Endothelial cell of hepatic sinusoid (primary cell): Measurements from ENCODE around the gene SNX32.
"Not testable (repeated sequence)": the region's sequence is repeated elsewhere in the genome, so short reads cannot be mapped to it uniquely, and the experiment has no call there.

Experiments
- in situ Hi-C: cut with HindIII; loops from 2 replicates; pipeline ENCODE4 v1.10.0; 2017; ENCODE audit warnings: low sequenced_read_pairs

The SNX32 gene

DNA sequence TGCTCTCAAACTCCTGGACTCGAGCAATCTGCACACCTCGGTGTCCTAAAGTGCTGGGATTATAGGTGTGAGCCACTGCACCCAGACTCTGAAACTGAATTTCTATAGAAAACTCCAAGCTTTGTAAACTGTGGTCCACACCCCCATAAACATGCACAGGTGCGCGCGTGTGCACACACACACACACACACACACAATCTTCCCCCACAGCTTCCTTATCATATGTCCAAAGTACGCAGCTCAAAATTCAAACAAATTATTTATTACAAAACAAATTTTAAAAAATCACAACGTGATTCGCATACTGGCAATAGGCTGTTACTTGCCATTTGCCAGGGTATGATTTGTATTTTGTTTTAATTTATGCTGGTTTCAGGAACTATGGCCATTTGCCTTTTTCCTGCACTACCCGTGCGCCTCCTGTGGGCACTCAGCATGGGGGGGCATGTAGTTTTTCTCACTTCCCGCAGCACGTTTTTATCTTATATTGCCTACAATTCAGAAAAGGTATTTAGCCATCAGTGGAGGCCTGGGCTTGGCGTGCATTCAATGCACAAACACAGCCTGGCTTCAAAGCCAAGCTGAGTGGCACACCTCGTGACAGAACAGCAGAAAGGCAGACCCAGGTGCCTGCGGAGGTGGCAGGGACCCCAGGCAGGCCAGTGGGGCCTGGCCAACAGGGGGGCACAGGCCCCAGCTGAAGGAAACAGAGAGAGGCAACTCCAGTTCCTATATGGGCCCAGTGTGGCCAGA is 10.8 kb upstream of the SNX32 start:
- in situ Hi-C loops = no loop called here

- in situ Hi-C loops = no loop called here
Measured at GRCh38 chr11:65826984-65827735, 6.6 kb upstream of the SNX32 start.

DNA sequence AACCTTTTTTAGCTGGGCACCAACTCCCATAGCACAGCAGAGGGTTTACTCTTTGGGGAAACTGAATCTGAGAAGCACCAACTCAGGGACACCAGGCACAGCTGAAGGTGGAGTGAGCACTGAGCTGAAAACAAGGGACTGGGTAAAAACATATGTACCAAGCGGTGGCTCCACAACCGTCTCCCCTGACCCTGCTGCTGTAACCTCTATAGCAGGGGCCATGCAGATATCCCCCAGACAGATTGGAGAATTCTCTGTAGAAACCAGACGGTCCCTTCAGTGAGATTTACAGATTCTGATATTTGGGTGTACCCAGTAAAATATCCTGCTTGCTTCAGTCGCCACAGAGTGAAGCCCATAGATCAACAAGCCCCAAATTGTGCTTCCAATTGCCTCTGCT is 4.3 kb upstream of the SNX32 start:
- in situ Hi-C loops = no loop called here

GRCh38 chr11:65832231-65832630 is 1.5 kb upstream of the SNX32 start:
- in situ Hi-C loops = not testable (repeated sequence)

GRCh38 chr11:65834202-65834601 is 439 bp downstream of the SNX32 start:
- in situ Hi-C loops = no loop called here

- in situ Hi-C loops = loop anchor here (5.0 kb wide), 1 partner anchor 70 kb away; no protein-coding TSS in a partner anchor
Measured at GRCh38 chr11:65842144-65842543, 8.4 kb downstream of the SNX32 start.

DNA sequence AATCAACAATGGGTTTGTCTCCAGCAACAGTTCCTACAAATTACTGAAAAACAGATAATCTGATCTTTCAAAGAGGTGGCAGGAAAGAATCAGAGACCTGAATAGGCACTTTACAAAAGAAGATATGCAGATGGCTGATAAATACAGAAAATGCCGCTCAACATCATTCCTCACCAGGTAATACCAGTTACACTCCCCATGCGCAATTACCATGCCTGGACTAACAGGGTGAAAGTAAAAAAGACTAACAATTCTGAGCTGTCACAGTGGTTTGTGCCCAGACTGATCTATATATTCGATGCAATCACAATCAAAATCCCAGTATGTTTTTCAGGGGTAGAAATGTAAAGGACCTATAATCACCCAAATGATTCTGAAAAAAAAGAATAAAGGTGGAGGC is 10.0 kb downstream of the SNX32 start:
- in situ Hi-C loops = loop anchor here (5.0 kb wide), 1 partner anchor 72 kb away; no protein-coding TSS in a partner anchor

DNA sequence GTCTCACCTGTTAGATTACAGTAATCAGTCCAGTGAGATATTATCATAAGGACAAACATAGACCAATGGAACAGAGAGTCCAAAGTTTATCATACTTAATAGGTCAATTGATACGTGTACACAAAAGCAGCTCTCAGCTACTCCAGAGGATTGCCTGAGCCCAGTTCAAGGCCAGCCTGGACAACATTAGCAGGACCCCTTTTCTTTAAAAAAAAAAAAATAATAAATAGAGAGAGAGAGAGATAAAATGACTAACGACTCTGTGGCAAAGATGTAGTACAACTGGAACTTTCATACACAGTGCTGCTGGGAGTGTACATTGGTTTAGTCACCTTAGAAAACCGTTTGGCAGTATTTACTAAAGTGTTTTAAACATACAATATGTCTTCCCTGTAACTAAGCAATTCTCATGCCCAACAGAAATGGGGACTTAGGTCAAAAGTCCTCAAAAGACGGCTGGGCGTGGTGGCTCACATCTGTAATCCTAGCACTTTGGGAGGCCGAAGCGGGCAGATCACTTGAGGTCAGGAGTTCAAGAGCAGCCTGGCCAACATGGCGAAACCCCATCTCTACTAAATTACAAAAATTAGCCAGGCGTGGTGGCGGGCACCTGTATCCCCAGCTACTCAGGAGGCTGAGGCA is 10.6 kb downstream of the SNX32 start:
- in situ Hi-C loops = loop anchor here (5.0 kb wide), 1 partner anchor 72 kb away; no protein-coding TSS in a partner anchor

GRCh38 chr11:65847746-65848145 is 14.0 kb downstream of the SNX32 start:
- in situ Hi-C loops = no loop called here

DNA sequence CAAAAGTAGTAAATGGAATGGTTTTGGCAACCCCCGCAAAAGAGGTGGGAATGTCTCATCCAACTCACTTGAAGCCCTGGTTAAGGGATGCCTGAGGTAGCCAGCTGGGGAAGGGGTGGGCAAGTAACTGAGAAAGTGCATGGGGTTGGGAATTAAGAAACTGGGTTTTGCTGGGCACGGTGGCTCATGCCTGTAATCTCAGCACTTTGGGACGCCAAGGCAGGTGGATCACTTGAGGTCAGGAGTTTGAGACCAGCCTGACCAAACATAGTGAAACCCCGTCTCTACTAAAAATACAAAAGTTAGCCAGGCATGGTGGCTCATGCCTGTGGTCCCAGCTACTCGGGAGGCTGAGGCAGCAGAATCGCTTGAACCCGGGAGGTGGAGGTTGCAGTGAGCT is 14.9 kb downstream of the SNX32 start:
- in situ Hi-C loops = not testable (repeated sequence)

- in situ Hi-C loops = no loop called here
Measured at GRCh38 chr11:65849366-65849765, 15.6 kb downstream of the SNX32 start.

DNA sequence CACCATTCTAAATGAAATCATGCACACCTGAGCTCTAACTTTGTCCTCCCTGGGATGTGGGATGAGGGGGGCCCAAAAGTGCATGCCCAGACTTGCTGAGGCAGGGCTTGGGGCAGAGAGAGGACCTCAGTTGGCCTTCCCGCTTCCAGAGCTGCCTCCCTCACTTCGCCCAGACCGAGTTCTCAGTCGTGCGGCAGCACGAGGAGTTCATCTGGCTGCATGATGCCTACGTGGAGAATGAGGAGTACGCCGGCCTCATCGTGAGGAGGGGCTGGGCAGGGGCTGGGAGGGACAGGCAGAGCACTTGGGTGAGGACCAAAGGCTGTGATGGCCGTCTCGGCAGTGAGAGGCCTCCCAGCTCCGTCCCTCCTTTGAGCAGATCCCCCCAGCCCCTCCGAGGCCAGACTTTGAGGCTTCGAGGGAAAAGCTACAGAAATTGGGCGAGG is 16.0 kb downstream of the SNX32 start:
- in situ Hi-C loops = no loop called here

DNA sequence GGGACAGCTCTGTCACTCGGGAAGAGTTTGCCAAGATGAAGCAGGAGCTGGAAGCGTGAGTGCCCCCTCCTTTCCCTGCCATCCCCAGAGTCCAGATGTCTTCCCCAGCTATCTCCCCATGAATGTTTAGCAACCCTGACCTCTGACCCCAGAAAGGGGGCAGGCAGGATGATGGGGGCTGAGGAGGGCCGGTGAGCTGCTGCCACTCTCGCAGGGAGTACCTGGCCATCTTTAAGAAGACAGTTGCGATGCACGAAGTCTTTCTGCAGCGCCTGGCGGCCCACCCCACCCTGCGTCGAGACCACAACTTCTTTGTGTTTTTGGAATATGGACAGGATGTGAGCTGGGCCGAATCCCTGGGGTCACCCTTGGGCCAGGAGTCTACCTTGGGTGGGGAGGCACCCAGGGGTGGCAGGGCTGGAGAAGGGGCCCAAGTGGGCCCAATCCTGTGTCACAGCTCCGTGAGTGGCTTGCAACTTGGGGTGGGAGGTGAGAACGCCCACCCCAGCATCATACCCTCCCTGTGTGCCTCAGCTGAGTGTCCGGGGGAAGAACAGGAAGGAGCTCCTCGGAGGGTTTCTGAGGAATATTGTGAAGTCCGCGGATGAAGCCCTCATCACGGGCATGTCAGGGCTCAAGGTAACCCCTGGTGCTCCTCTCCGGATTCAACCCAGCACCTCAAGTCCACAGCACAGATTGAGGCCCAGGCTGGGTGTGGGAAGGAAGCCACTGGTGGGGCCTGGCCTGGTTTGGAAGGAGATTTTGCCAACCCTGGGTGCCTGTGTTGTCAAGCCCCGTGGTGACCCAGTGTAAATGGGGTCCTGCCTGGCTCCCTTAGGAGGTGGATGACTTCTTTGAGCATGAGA is 16.7 kb downstream of the SNX32 start:
- in situ Hi-C loops = no loop called here

DNA sequence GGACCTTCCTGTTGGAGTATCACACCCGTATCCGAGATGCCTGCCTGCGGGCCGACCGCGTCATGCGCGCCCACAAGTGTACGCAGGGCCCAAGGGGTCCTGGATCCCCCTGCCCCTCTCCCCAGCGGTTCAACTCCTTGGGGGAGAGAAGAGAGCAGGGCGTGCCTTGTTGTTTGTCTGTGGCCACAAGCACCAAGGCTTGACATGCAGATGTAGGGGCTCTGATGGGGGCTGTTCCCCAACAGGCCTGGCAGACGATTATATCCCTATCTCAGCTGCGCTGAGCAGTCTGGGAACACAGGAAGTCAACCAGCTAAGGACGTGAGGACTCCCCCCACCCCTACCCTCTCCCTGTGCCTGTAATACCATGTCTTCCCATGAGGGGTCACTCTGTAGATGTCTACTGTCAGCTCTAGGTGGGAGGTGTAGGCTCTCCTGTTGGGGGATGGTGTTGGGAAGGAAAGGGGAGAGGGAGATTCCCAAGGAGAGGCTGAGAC is 17.4 kb downstream of the SNX32 start:
- in situ Hi-C loops = no loop called here

DNA sequence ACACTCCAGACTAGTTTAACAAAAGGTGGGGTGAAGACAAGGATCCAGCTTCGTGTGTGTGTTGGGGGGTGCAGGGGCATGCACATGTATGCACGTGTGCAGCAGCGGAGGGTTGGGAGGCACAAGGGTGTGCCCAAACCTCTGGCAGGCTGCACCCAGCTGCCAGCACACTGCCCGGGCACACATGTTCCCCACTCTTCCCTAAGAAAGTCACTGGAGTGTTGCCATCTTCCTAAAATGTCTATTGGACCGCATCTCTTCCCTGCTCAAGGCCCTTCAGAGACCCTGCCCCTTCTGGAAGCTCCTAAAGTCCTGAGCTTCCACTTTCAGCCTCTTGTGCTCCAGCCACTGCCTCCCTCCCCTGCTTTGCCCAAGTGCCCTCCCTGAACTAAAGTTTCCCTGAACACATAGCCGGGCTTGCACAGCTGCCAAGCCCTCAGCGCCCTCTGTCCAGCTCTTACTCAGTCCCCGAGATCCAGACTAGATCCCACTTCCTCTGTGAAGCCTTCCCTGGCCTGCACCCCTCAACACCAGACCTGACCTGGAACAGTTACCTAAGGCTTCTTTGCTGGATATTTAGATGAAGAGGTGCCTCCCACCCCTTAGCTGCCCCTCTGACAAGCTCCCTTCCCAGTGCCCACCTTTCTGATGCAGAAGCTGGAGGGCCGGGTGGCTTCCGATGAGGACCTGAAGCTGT is 18.2 kb downstream of the SNX32 start:
- in situ Hi-C loops = no loop called here

DNA sequence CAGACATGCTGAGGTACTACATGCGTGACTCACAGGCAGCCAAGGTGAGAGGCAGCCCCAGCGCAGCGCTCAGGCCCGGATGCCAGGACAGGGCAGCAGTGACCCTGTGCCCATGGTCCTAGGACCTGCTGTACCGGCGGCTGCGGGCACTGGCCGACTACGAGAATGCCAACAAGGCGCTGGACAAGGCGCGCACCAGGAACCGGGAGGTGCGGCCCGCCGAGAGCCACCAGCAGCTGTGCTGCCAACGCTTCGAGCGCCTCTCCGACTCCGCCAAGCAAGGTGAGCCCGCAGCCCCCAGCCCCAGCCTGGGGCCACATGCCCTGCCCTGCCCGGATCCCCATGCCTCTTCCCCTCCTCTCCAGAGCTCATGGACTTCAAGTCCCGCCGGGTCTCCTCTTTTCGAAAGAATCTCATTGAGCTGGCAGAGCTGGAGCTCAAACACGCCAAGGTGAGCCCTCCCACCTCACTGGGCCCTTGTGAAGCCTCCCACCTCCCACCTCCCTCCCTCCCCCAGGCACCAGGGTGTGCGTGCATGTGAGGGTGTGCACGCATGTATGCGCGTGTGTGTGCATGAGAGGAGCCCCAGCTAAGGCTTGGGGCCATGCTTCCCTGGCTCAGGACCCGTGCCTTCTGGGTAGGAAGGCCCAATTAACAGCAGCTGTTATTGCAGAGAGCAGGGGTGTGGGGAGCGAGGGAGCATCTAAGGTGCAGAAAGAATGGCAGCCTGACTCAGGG is 18.9 kb downstream of the SNX32 start:
- in situ Hi-C loops = no loop called here

DNA sequence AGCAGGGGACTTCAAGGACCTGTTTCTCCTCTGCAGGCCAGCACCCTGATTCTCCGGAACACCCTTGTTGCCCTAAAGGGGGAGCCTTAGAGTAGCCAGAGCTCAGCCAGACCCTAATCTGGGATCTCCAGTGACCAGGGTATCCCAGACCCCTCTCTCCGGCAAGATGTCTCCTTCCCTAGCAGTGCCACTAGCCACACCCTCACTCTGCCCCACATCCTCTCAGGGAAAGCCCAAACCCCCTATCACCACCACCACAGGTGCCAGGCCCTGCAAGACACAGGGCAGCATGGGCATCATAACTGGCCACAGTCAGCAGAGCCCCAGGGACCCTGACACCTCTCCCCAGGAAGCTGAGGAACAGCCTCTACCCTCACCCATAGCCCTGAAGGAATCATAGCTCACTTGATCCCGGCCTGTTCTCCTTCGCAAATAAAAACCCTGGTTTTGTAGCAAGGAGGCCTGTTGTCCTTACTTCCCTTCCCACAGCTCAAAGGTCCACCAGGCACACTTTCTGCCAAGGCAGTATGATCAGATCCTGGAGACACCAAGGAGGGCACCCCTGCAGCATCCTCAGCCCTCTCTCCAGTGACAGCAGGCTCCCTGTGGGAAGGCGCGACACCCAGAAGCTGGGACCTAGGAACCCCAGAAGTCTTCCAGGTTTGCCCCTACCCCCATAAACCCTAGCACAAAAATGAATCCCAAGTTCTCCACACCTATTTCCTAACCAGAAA is 19.6 kb downstream of the SNX32 start:
- in situ Hi-C loops = no loop called here

GRCh38 chr11:65854161-65854592 is 20.4 kb downstream of the SNX32 start:
- in situ Hi-C loops = no loop called here
